Ureter (tissue), 1 donor: ENCODE measurements around the gene ITSN1. TPM values are rescaled to one million over a fixed set of nuclear protein-coding genes. Genes with fewer than 3 reads are reported as not detected.

Experiments used
- DNase-seq: peaks from one replicate; pipeline ENCODE4 v3.0.0-alpha.2; 2020; ENCODE audit warnings: low spot score
- total RNA-seq: library from RNA; stranded (reverse); gene quantifications from one replicate; pipeline ENCODE4 v1.2.4, GENCODE V29; 2023
- donor health status: DM: yes; HTN: yes; CAD: no.

ITSN1 gene
- total RNA-seq, 1 donor from 2014 or later: 52.5 TPM

DNA sequence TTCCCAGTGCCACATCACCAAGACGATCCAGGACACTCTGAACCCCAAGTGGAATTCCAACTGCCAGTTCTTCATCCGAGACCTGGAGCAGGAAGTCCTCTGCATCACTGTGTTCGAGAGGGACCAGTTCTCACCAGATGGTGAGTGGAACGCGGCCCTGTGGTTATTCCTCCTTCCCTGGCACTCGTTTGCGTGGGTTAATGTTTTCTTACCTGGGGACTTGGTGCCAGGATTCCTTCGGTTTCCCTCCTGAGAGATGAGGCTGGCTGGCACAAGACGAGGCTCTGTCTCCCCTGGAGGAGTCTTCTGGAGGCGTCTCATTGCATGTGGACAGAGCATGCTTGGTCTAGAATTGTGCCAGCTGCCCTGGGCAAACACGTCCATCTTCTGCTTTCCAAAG, 244.0 kb downstream of the ITSN1 start:
- DNase-seq: no peak

DNA sequence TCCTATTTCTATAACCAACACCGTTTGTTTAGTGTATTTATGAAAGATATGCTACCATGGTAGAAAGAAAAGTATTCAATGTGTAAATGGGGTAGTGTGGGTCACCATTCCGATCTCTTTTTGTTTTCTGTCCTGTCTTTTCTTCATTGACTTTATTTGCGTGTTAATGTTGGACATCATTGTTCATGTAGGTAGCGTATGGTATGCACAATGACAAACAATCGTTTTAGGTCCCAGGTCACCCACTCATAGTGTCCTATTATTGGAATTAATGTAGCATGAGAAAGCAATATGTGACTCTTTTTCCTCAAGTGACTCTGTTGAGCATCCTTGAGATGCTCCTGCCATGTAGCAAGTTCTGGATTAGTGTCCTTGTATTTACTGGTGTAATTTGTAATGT, 247.9 kb downstream of the ITSN1 start:
- no peak for DNase-seq

DNA sequence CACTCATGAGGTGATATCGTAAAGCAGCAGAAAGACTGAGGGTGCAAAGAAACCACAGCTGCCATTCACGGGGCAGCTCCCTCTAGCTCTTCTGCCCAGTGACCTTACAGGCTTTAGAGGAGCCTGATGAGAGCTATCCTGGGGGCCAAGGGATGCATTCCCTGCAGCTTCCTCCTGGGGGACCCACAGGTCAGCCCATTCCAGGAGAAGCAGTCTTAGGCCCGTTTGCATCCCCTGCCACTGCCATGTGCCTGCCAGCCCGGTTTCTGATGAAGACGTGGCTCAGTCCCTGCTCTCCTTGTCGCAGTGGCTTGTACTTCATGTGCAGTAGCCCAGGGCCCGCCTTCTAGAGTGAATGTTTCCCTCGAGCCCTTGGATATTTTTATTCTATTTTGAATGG, 250.6 kb downstream of the ITSN1 start:
- no peak for DNase-seq

DNA sequence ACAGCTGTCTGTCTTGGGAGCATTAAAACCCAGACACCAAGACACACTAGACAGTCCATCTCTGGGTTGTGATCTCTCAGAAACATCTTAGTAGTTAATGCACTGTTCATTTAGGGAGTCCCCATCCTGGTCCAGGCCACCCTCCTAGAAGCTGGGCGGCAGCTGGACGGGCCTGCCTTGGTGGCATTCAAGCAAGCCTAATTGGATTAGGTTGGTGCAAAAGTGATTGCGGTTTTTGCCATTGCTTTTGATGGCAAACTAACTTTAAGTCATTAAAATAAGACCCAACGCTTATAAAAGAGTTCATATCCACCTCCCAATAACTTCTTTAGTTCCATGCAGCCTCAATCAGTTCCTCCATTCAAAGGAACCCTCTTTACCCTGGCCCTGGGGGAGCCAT, 251.6 kb downstream of the ITSN1 start:
- DNase-seq: no peak

DNA sequence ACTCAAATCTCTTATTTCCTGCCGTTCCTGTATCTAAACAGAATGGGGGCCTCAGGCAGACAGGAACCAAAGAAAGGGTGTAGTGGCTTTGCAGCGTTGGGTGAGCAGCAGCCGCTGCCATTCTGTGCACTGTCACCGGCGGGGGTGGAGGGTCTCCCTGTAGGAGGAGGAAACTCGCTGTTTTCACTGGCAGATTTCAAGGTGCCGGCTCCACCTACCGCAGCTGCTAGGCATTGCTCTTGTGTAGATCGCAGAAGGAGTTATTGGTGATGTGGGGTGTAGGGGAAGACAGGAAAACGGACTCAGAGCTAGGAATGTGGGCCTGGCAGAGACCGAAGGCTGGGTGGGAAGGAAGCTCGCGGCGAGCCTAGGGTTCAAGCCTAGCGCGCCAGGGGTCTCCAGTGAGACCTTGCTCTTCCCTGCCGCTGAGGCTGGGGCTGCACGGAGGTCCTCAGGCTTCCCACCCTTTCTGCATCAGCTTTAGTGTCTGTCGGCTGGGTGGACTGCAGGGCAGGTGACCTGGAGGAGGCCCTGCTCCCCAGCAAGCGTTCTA, 252.5 kb downstream of the ITSN1 start:
- peak; percentile 75 for DNase-seq

DNA sequence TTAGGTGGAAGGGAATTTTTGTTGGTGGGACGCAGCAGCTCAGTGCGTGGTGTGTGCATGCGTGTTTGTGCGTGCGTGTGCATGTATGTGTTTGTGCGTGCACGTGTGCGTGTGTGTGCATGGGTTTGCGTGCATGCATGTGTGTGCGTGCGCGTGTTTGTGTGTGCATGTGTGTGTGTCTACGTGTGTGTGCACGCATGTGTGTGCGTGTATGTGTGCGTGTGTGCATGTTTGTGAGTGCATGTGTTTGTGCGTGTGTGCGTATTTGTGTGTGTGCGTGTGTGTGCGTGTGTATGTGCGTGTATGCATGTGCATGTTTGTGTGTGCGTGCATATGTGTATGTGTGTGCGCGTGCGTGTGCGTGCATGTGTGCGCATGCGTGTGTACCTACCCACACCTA, 253.1 kb downstream of the ITSN1 start:
- no peak for DNase-seq

DNA sequence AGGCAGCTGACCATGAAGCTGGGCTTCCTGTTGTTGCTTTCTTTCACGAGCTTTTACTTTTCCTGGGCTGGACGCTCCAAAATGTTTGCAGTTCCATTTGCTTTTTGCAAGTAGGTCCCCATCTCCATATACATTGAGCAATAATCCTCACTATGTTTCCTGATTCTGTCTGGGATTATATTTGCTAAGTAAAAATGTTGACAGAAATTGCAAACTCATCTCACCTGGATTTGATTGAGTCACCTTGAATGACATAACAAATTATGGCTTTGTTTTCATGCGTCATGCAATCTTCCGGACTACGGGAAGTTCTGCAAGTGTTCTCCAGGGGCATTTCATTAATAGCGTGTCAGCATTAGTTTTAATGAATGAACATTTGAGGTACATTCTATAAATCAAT, 254.4 kb downstream of the ITSN1 start:
- no peak for DNase-seq

DNA sequence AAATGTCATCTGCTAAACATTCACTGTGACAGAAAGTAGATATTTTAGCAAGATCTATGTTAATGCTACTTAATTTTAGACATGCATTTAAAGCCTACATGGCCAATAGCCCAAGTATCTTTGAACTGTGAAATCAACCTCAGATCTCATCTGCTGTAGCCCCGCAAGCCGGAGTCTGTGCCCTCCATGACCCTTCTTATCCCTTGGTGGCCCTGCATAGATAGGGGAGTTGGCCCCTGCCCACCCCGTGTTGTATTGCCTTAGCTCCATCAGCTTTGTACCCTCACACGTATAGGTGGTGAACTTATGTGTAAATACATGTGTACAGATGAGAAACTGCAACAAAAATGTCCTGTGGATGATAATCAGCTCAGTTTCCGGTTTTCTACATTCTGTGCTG, 254.8 kb downstream of the ITSN1 start:
- no peak for DNase-seq

DNA sequence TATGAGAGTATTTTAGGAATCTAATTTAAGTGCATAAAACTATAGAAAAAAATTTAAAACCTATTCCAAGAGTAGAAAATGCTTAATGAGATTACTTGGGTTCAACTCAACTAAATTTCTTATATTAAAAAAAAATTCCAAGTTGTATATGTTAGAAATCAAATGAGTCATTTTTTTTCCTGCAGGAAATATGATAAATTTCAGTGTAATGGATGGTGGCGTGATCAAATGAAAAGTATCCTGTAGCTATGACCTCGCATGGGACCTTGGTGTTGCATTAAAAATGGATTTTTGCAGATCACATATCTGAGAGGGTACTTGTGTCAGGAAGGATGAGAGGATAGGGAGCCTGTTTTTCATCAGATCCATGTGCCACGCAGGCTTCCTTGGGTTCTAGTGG, 255.4 kb downstream of the ITSN1 start:
- no peak for DNase-seq

DNA sequence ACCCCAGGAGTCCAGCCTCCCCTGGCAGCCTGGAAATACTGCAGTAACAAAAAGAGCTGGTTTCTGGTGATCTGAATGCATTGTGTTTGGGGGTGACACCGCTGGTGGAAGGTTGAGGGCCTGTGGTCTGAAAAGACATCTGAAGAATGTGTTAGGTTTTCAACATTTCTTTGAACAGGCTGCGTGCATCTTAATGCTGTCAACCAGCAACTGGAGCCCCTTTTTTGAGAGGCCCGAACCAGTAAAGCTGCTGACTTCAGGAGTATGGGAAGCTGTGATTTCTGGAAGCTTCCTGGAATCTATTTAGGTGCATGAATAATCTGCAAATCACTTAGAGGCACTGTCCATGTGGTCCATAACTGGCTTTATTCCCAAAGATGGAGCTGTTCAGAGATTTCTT, 256.3 kb downstream of the ITSN1 start:
- DNase-seq: no peak

DNA sequence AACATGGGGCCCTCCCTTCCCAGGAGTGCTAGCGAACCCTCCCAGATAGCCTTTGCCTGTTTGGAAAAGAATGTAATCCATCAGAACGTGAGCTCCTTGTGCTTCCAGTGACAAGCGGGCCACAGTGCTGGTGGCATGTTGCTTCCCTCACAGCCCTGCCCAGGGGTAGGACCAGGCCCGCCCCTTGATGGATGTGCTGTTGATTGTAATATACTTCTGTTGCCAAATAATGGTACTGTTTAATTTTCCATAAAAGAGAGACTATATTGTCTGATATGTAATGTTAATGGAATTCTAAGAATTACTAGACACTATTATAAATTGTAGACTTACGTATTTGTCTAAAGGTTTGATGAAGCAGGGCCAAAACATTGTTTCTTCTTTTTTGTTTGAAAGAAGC, 256.9 kb downstream of the ITSN1 start:
- DNase-seq: no peak

DNA sequence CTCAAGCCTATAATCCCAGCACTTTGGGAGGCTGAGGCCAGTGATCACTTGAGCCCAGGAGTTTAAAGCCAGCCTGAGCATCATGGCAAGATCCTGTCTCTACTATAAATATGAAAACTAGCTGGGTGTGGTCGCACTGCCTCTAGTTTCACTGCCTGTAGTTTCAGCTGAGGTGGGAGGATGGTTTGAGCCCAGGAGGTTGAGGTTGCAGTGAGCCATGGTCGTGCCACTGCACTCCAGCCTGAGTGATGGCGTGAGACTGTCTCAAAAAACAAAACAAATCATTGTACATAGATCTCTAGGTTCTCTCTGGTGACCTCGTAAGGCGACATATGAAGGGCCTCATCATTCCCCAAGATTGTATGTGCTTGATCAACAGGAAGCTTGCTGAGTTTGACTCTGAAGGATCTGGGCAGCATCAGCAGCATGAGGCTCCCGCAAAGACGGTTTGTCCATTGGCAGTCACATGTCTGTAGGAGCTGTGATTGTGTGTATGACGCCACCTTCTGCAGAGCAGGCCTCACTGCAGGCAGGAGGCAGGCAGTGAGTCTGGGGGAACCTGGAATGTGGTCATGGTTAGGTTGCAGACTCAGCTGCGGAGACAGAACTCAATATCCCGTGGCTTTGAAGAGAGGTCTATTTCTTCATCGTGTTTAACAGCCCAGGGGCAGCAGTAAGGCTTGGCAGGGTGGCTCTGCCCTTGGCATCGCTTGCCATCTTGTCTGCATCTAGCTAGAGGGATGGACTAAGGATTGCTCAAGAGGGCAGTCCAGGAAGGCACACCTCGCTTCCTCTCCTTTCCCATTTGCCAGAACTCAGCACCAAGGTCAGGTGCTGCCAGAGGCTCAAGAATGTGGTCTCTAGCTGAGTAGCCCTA, 259.3 kb downstream of the ITSN1 start:
- no peak for DNase-seq

DNA sequence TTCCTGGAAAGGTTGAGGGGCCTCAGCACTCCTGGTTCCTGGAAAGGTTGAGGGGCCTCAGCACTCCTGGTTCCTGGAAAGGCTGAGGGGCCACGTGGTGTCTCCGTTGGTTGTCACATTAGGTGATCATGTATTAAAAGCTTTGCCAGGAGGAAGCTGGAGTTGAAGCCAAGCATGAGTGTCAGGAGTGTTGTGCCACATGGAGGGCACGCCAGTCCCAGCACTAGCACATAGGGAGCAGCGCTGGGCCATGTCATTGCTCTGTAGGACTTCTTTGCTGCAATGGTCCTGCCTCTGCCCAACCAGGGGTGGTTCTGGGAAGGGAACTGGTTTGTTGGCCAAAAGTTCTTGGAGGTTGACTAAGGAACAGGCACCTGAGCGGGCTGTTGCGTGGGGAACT, 260.0 kb downstream of the ITSN1 start:
- no peak for DNase-seq

DNA sequence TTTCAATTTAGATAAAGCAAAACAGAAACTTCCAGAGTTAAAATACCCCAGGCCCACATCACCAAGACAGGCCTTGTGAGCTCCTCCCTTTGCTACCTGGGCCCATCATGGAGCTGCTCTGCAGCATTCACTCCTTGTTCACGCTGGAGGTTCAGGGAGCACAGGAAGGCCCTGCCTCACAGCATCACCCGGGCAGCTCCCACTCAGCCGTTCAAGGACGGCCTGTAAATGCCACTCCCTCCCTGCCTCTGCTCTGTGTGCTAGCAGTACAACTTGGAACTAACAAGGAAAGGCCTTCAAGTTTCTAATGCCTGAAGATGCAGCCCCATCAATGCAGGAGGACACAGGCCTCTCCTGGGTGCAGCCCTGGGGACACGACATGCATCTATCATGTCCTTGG, 261.7 kb downstream of the ITSN1 start:
- no peak for DNase-seq

DNA sequence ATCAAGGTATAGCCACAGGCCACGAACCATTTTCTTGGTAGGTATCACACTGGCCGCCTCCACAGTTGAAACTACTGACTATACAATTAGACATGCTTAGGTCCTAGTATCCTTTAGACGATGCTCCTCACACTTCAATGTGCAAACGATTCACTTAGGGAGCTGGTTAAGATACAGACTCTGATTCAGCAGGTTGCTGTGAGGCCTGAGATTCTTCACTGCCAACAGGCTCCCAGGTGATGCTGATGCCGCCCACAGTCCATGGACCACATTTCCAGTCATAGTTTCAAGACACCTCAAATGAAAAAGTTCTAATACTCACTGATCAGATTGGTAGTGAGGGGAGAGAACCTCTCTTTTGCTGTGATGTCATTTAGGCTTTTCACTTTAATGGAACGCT, 266.5 kb downstream of the ITSN1 start:
- peak; percentile 20 for DNase-seq

DNA sequence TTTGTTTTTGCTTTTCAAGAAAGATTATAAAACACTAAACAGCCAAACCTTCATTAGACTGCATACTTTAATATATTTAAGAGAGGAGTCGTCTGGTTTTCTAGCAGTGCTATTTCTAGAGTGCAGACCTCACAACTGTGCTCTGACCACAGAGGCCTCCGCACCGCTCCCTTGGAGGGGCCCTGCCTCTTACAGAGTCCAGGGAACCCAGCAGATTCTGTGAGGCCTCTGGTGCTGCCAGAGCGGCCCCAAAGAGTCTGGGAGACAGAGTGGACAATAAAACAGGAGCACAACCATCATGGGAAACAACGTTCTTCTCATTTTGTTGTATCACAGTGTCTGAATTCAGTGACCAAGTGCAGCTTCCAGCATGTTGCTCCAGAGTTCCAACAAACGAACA, 267.5 kb downstream of the ITSN1 start:
- peak; percentile 18 for DNase-seq

DNA sequence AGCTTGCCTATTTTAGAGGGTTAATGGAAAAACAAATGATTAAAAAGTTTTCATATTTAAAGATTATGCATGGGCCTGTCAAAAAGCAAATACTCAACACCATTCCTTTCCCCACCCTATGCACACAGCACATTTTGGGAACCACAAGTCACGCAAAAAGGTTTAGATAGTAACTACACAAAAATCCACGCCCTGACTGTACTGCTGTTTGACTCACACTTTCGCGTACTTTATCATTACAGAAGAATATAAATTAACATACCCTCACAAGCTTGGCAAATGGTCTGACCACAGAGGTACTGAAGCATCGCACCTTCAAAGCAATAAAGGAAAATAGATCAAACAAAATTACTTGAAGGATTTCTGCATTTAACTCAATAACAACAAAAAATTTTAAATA, 271.9 kb downstream of the ITSN1 start:
- peak; percentile 15 for DNase-seq

DNA sequence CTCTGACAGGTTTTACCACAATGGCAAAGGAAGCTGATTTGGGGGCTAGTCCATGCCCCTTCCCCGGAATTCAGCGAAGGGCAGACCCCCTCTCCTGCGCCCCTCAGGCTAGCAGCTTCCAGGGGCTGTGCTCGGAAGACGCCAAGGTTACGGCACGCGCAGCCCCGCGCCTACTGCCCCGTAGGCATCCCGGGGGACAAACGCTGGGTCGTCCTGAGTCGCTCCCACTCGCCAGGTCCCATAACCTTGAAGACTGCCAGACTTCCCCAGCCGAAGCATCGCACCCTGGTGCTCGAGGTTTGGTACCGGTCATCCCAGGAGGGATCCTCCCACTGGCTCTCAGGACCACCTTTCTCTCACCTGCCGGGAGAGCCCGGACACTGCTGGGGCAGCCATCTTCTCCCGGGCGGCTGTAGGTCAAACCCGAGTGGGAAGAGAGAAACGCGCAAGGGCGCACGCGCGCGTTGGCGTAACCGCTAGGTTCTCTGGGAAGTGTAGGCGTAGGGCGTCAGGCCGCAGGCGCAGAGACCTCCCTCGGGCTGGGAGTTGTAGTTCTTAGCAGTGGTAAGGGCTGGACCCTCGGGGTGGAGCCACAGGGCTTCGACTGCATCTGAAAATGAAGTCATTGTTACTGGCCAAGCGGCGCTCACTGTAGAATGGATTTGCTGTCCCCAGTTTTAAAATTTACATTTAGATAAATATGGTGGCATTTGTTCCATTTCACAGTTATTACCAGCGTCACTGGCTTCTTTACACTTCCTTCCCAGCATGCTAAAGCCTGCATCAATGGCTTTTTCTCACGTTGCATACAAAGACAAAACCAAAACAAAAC, 273.3 kb downstream of the ITSN1 start, which contains the start of gene ATP5PO:
Gene ATP5PO (minus strand): TSS at position 437 of the 832 bp plus-strand sequence. CDS start 41 bp downstream, at position 396.
- peak; percentile 98 for DNase-seq

DNA sequence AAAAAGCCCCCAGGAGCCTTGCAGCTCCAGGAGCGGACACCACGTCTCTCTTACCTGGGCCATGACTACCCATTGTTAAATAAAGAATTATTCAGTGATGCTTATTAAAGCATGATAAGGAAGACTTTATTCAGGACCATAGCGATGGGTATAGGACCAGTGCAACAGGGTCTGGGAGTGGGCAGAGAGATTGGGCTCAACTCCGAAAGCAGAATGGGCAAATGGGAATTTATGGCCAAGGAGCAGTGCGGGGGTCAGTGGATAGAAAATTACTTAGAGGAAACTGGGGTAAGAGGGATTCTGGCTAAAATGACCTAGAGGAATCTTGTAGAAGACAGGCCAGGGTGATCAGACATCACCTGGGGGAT, 273.9 kb downstream of the ITSN1 start:
- DNase-seq: peak; percentile 37

DNA sequence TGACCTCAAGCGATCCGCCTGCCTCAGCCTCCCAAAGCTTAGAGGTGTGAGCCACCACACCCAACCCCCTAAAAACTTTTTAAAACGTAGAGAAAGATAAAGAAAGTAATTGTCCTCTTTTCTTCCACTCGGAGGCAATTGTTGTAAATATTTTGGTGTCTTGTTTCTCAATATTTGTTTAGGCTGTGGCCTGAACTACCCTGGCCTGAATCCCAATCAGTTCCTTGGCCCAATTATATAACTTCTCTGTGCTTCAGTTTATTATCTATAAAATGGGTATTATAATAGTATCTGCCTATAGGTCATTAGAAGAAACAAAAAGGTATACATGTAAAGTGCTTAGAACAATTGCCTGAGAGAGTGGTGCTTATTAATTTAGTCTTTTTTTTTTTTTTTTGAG, 275.1 kb downstream of the ITSN1 start:
- DNase-seq: no peak

DNA sequence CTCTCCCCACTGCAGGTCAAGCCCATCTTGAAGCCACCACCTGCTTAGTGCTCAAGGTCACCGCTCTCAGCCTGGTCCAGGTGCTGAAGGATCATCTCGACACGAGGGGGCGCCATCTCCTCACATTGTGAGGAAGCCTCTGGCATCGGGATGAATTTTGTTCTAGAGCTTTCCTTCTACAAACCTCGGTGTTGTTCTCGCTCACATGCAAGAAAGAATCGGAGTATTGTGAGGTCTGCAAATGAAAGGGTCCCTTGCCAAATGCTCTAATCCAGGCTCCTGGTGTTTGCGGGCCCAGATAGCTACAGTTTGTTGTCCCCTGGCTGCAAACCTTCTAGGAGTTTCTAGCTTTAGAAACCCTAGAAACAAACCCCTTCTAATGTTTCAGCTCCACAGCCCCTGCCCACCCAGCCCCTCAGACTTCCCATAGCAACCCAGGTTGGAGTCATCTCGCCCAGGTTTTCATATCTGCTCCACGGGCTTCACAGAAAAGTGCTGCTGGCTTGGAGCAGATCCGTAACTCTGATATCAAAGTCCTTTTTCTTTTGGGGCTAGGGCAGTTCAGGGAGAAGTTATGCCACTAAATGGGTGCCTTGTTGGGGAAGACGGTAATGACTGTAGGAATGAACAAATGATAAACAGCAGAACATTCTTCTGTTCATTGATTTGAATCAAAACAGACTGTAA, 281.9 kb downstream of the ITSN1 start:
- peak; percentile 90 for DNase-seq

DNA sequence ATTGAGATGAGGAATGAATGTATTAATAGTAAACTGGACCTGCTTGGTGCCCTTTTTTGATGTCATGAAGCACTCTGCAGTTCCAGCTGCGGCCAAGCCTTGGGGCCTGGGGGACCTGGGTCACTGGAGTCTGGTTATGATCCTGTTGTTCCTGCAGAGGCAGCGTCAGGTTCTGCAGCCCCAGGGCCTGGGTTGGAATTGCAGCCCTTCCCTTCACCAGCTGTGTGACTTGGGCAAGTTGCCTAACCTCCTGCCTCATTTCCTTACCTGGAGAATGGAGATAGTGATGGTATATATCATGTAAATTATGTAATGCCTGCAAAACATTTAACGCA, 282.4 kb downstream of the ITSN1 start:
- DNase-seq: peak; percentile 44
